CD4-positive, alpha-beta T cell treated with Interleukin-17A for 1 hour (primary cell): Measurements from ENCODE around the gene IFT22.
"Not testable (repeated sequence)": the region's sequence is repeated elsewhere in the genome, so short reads cannot be mapped to it uniquely, and the experiment has no call there.

Experiments used
- DNase-seq: peaks from one replicate; pipeline ENCODE4 v3.0.0-alpha.2; 2020

Gene IFT22

GRCh38 chr7:101277155-101277554 lies 44.5 kb downstream of the IFT22 start:
- DNase-seq = no peak

GRCh38 chr7:101273206-101273605 lies 48.4 kb downstream of the IFT22 start:
- no peak for DNase-seq

GRCh38 chr7:101271021-101271420 lies 50.6 kb downstream of the IFT22 start:
- no peak for DNase-seq

- no peak for DNase-seq
Observed at GRCh38 chr7:101269664-101270063, 51.9 kb downstream of the IFT22 start.

GRCh38 chr7:101265622-101266516 lies 55.7 kb downstream of the IFT22 start:
- DNase-seq = no peak

GRCh38 chr7:101264102-101264706 lies 57.4 kb downstream of the IFT22 start:
- not testable (repeated sequence) for DNase-seq
